GM18511 (cell line): ENCODE data around the gene TFPI2.
A peak's percentile ranks its signal among the peaks of the same experiment; 100 is the strongest.
"Not testable (repeated sequence)": the region's sequence is repeated elsewhere in the genome, so short reads cannot be mapped to it uniquely, and the experiment has no call there.

Experiments used
- ATAC-seq: cut with Tn5 transposase; IDR thresholded peaks from one replicate; pipeline ENCODE4 v1.9.1; 2021; ENCODE audit warnings: mild to moderate bottlenecking, moderate library complexity; ENCODE audit not compliant: unreplicated experiment

TFPI2 gene, protein sequence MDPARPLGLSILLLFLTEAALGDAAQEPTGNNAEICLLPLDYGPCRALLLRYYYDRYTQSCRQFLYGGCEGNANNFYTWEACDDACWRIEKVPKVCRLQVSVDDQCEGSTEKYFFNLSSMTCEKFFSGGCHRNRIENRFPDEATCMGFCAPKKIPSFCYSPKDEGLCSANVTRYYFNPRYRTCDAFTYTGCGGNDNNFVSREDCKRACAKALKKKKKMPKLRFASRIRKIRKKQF

DNA sequence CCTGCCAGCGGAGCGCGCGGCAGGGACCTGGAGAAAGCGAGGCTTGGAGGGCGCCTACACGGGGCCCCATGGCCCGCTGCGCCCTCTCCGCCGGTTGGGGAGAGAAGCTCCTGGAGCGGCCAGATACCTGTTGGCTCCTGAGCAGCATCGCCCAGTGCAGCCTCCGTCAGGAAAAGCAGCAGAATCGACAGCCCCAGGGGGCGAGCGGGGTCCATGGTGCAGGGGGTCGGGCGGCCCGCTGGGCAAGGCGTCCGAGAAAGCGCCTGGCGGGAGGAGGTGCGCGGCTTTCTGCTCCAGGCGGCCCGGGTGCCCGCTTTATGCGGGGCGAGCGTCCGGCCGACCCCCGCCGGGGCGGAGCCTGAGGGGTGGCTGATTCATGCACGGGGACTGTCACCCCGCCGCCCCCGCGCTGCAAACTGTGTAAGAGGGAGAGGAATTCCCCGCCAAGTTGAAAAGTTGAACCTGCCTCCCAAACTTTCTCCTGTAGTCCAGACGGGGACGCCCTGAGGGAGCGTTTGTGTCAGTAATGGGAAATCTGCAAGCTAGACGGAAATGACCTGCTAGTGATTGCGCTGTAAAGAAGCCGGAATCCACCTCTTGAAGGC lies at the start of gene TFPI2:
TSS of gene TFPI2 (minus strand) at position 290 of the 605 bp plus-strand sequence. CDS start at position 215, 75 bp downstream.
- peak; percentile 64 for ATAC-seq

DNA sequence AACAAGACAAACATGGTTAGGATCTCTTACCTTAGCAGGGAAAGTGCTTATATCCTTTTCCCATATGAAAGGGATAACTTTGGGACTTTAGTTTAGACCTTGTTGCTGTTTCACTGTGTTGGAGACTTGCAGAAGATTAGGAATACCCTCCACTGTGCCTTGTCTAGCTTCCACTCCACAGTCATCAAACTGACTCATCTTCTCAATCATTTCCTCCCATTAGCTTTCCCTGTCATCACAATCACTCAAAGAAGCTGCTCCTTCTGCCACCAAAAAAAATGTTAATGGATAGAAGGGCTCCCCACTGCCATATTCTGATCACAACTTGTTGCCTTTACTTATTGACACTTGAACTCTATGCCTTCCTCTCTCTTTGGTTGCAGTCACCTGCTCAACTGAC lies 47.7 kb upstream of the TFPI2 start:
- ATAC-seq = no peak

DNA sequence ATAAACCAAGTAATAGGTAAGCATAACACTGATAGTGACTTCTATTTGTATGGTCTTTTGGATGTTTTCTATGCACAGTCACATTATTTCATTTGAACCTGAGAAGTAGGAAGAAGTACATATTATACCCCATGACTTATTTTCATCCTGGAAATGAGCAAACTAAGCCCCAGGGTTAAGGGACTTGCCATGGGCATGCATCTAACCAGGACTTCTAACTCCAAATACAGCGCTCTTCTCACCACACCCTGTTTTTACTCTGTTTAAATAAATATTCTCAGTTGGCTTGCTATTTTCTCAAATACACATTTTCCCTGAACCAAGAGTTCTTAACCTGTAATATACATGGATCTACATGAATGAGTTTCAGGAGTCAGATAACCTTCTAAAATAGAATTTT lies 47.3 kb upstream of the TFPI2 start:
- ATAC-seq = no peak

DNA sequence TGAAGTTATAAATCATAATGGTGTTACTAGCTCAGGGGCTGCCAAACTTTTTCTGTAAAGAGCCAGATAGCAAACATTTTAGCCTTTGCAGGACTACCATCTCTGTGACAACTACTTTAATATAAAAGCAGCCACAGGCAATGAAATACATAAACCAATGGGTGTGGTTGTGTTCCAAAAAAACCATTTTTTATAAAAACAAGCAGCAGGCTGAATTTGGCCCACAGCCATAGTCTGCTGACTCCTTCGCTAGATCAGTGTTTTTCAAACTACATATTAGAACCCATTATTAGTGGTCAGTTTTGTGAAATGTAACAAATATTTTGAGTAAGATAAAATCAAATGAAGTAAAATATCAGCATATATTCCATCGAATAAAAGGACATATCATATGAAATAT lies 44.5 kb upstream of the TFPI2 start:
- ATAC-seq = no peak

DNA sequence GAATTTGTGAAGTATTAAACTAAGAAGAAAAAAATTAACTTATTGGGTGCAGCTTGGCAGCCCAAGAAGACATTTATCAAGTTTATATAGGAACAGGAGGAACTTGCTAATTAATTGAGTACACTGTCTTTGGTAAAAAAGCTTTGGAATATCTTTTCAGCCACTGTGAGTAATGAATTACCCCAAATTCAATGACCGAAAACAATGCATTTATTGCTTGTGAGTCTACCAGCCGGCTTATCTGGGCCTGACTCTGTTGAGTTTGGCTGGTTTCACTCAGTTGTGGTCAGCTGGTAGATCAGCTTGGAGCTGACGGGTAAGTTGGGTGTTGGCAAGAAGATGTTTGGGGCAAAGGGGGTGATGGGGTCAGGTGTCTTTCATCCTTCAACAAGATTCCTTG lies 42.6 kb upstream of the TFPI2 start:
- ATAC-seq = no peak

DNA sequence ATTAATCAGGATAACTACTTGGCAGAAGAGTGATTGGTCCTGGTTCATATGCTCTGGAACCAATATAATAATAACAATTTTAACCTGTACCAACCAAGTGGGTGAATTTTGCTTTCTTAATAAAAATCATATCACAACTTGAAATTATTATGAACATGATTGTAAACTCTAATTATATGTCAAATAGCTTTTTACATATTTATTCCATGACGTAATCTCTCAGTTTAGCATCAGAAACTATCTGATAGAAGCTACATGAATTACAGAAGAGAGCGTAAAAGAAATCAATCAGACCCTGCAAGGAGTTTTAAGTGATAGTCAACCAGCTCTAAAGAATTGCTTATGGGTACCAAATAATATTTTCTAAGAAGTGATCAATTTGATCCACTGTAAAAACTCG lies 41.1 kb upstream of the TFPI2 start:
- no peak for ATAC-seq

DNA sequence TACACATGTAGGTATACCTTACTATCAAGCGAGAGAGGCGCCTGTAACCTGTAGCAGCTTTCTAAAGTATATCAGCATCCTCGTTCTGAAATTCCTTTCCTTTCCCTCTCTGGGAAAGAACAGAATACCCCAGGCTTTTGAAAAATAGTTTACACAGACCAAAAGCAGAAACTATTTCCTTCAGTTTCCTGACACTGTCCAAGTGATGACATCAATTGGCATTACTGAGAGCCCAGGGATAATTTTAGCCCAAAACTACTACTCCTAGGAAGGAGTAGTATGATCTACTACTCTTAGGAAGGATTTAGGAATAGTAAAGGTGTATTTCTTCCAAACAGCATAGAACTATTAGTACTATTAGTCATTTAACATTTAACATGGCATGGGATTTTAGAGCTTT lies 37.0 kb upstream of the TFPI2 start:
- no peak for ATAC-seq

DNA sequence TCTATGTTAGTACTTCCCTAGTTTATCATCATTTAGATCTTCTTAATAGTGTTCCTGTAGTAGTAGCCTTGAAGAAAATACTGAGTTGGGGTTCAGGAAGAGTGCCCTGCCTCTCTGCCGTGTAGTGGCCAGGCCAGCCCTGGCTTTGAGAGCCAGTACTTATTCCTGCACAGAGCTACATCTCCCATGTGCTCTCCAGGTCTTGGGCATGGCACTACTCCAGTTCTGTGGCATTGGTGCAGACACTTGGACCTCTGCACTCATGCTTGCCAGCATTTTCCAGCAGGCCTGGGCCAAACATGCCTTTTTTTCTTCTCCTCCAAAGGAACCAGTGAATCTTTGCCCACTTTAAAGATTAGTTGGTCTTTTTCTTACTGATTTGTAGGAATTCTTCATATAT lies 36.2 kb upstream of the TFPI2 start:
- ATAC-seq = no peak

DNA sequence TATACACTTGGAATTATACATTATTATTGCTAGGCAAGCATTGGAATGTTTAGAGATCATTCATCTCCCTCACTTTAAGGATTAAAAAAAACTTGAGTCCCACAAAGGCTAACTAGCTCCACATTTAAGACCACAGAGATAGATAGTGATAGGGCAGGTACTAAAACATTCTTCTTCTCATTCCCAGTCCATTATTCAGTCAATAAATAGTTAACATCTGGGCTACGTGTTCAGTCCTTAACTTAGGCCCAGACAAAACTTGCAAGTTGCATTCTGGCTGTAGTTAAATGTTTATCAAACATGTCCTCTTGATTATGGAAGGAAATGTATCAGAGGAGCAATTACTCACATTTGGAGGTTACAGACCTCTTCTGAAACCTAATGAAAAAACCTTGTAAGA lies 33.4 kb upstream of the TFPI2 start:
- no peak for ATAC-seq

DNA sequence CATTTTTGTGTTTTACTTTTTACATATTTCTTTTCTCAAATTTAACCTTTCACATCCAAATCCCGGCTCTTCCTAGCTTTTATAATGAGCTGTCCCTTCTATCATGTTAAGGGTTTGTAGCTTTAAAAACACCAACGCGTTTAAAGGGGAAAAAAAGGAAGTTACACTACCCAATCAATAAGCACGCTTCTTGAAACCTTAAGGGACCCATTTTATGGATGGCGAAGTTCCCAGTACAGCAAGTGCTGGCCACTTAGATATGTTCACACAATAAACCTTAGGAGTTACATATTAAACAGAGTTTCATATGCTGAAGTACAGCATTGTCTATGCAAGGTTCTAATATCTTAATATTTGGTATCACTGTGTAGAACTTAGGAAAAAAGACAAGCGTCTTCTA lies 32.7 kb upstream of the TFPI2 start:
- no peak for ATAC-seq

DNA sequence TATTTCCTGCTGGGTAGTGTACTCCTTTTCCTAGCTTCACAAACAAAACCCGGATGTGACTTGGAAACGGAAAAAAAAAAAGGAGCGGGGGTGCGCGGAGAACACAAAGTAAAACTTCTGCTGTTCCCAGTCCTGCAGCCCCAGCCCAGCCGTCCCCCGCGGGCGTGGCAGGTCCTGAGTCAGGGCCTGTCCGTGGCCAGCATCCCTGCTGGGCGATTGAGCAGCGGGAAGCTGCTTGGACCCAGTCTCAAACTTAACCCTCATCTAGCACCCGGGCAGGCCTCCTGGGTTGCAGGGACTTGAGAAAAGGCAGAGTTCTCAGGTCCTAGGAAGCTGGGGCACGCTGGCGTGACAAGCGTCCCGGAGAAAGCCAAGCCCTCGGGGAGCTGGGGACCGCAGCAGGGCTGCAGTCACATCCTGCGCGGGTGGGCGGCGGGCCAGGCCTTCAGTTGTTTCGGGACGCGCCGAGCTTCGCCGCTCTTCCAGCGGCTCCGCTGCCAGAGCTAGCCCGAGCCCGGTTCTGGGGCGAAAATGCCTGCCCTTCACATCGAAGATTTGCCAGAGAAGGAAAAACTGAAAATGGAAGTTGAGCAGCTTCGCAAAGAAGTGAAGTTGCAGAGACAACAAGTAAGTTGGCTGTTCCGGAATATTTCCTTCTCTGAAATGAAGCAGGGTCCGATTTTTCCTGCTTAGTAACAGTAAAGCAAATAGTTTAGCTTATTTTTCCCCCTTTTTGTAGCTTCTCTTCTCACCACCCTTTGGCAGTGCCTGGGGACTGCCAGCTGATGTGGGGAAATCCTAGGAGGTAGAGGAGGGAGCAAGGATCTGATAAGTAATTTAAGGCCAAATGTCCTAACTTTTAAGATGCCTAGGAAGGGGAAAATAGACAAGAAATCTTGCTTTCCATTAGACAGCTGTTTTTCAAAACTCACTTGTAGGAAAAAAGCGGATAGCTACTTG lies 31.3 kb upstream of the TFPI2 start, which contains the start of gene GNG11:
TSS of gene GNG11 (plus strand) at position 129 of the 960 bp plus-strand sequence. CDS start at position 532, 403 bp downstream.
- peak; percentile 94 for ATAC-seq

DNA sequence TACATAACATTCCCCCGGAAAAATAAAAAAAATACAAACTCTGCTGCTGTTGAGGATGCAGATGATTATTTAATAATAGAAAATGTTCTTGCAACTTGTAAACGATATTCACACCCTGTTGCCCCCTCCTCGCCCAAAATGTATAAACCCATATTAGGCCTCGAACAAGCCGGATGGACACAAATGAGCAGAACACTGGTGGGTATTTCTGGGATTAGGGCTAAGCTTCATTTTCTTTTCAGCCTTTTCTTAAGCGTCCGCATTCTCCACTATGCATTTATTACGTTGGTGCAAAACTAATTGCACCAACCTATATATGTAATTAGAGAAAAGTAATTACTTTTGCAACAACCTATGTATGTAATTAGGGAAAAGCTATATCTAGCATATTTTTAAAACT lies 30.6 kb upstream of the TFPI2 start:
- no peak for ATAC-seq

DNA sequence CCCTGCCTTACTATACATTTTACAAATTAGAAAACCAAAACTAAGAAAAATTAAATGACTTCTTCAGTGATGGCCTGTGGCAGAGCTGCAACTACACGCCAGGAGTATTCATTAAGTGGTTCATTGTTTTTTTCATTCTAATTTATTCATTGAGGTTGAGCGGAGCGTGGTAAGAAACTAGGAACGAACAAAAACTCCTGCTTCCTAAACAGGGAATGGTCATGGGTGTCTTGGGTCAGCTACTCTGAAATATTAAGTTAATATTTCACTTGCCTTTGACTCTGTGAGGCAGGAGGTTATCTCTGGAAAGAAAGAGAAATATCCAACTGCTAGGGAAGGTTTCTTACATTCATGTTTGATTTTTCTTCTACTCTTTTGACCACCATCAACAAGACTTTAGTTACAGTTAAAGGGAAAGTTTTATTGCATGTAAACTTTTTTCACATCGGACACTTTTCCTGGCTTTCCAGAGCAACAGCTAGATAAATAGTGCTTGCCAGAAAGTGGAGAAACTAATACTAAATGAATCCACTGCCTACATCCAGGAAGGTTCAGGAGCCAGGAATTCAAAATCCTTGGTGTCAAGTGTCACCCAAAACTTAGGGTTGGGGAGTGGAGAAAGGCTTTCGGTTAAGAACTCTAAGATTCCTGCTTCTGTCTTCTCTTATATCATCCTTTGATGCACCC lies 30.1 kb upstream of the TFPI2 start:
- ATAC-seq = no peak

DNA sequence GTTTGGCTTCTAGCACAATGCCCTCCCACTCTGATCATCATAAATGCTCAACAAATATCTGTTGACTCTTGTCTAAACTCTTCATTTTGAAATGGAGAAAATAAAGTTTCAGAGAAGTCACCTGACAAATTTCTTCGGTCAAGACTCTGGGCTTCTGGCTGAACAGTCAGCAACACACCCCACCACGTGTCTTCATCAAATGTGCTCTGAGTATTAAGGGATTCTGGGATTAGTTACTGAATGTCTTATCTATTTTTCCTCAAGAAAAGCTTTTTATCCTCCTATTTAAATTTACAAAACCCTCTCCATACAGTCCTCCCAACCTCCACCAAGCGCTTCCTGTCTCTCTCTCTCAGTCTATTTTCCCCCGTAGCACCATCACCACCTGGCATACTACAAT lies 25.8 kb upstream of the TFPI2 start:
- ATAC-seq = peak; percentile 14

DNA sequence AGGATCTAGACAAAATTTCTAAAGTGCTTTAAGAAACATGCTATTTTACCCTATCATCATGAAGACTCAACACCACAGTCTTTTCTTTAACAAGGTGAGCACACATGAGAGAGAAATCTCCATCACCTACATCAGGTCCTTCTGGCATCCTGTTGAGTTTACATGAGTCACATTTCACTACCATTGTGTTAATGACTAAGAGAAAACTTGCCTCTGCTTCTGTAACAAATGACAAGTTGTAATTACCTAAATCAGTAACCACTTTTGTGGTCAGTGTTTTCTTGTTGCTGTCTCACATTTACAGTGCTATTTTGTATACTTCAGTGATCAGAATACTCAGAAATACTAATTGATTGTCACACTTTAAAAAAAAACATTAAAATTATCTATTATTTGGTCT lies 25.3 kb upstream of the TFPI2 start:
- ATAC-seq = peak; percentile 62

DNA sequence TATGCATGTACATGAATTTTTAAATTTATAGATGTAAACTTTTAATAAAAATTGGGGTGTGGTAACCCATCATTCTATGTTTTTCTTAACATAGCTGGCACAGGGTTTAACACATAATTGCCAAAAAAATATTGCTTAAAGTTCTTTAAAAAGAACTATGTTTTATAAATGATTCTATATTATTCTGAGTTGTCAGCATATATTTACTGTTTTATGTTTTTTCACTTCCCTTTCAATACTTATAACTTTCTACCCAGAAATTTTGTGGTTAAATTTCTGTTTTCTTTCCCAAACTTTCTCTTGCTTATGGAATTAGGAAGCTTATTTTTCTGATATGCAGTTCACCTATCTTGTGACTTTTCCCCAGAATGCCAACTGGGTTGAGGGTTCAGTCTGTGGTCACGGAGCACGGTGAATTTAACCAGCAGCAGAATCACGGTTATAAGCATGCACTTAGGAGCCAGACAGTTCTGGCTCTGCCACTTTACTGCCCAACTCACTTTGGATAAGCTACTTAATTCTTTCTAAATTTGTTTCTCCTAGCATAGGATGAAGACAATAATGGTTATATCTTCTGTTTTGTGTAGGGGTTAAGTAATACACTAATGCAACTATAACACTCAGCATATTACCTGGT lies 24.8 kb upstream of the TFPI2 start:
- not testable (repeated sequence) for ATAC-seq

DNA sequence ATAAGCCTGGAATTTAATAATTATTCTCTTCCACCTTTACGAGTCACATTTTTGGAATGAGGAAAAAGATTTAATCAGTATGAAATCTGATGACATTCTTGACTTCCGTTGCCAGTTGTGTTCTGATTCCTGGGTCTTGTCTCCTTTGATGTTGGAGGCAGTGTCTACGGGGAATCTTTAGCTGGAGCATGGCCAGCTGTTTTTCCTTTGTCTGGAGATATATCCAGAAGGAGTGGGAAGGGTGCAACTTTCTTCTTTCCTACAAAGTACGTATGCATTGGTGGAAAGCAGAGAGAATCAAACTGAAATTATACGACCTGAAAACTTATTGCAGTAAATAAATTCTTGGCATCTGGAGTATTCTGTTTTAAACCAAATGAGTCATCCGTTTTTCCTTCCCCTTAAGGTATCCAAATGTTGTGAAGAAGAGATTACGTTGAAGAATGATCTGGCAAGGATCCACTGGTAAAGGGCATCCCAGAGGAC lies 24.1 kb upstream of the TFPI2 start:
- no peak for ATAC-seq

DNA sequence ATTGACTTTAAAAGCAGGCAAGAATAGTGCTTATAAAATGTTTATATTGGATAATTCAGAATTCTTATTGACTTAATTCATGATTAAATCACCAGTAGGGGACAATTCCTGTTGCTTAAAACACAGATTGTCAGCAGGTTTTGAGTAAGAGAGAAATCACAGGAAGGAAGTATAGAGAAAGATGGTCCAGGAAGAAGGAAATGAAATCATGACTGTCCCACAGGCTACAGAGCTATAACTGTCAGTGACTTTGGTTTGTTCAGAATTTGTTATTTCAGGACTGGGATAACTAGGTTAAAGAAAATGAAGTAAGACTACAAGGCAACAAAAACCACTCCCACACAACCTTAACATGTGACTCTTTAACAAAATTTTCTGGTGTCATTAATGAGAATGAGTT lies 22.6 kb upstream of the TFPI2 start:
- ATAC-seq = no peak

DNA sequence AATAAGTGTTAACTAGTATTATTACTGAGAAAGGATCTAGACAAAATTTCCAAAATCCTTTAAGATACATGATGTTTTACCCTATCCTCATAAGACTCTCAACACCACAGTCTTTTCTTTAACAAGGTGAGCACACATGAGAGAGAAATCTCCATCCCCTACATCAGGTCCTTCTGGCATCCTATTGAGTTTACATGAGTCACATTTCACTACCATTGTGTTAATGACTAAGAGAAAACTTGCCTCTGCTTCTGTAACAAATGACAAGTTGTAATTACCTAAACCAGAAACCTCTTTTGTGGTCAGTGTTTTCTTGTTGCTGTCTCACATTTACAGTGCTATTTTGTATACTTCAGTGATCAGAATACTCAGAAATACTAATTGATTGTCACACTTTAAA lies 21.1 kb upstream of the TFPI2 start:
- ATAC-seq = peak; percentile 67

DNA sequence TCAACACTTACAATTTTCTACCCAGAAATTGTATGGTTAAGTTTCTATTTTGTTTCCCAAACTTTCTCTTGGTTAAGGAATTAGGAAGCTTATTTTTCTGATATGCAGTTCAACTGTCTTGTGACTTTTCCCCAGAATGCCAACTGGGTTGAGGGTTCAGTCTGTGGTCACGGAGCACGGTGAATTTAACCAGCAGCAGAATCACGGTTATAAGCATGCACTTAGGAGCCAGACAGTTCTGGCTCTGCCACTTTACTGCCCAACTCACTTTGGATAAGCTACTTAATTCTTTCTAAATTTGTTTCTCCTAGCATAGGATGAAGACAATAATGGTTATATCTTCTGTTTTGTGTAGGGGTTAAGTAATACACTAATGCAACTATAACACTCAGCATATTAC lies 20.7 kb upstream of the TFPI2 start:
- not testable (repeated sequence) for ATAC-seq
